Measurements from ENCODE around the gene WDR7. TPM values are rescaled to one million over a fixed set of nuclear protein-coding genes. Genes with fewer than 3 reads are reported as not detected.

The WDR7 gene
- total RNA-seq, 2 donors from 2014 or later: 22.3 to 24.0 TPM

DNA sequence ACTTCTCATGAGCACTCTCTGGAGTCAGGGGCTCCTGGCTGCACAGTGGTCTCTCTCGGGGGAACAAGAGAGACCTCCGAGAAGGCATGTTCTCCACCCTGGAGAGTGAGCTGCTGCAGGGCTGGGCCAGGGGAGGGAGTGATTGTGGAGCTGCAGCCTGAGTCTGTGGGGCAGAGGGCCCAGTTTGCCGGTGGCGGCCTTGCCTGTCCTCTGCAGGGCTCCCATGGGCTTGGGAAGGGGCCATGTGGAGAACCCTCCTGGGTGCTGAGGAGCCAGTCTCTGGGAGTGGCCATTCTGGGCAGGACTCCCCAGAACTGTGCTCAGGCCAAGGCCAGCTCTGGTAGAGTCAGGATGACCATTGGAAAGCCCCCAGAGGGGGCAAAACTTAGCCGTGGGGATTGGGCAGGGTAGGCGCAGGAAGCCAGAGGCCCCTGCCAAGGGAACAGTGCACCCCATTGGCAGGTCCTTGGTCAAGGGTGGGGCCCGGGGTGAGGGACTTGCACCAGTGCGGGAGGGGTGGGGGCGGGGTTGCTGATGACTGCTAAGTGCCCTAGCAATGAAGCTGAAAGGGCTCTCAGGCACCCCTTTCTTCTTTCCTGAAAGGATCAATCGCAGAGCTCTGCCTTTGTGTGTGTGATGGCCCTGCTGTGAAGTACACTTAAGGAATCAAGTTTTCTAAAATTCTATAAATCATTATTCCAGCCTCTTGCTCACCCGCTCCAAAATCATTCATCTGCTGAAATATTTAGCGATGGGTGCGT is 426.0 kb downstream of the WDR7 start:
- H3K4me3 ChIP-seq: no peak overlapping the region
- H3K4me1 ChIP-seq: no peaks in the 10 kb centered on the region
- H3K27me3 ChIP-seq: no peaks in the 10 kb centered on the region
- H3K9me3 ChIP-seq: no peaks in the 10 kb centered on the region
- DNase-seq (ENCODE audit: low spot score): no peak
- H3K36me3 ChIP-seq: no peaks in the 10 kb centered on the region
- TF ChIP-seq, protein P1, sequence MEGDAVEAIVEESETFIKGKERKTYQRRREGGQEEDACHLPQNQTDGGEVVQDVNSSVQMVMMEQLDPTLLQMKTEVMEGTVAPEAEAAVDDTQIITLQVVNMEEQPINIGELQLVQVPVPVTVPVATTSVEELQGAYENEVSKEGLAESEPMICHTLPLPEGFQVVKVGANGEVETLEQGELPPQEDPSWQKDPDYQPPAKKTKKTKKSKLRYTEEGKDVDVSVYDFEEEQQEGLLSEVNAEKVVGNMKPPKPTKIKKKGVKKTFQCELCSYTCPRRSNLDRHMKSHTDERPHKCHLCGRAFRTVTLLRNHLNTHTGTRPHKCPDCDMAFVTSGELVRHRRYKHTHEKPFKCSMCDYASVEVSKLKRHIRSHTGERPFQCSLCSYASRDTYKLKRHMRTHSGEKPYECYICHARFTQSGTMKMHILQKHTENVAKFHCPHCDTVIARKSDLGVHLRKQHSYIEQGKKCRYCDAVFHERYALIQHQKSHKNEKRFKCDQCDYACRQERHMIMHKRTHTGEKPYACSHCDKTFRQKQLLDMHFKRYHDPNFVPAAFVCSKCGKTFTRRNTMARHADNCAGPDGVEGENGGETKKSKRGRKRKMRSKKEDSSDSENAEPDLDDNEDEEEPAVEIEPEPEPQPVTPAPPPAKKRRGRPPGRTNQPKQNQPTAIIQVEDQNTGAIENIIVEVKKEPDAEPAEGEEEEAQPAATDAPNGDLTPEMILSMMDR (IDR thresholded peaks at IDR 0.05): no peak
- H3K27ac ChIP-seq: no peak overlapping the region

DNA sequence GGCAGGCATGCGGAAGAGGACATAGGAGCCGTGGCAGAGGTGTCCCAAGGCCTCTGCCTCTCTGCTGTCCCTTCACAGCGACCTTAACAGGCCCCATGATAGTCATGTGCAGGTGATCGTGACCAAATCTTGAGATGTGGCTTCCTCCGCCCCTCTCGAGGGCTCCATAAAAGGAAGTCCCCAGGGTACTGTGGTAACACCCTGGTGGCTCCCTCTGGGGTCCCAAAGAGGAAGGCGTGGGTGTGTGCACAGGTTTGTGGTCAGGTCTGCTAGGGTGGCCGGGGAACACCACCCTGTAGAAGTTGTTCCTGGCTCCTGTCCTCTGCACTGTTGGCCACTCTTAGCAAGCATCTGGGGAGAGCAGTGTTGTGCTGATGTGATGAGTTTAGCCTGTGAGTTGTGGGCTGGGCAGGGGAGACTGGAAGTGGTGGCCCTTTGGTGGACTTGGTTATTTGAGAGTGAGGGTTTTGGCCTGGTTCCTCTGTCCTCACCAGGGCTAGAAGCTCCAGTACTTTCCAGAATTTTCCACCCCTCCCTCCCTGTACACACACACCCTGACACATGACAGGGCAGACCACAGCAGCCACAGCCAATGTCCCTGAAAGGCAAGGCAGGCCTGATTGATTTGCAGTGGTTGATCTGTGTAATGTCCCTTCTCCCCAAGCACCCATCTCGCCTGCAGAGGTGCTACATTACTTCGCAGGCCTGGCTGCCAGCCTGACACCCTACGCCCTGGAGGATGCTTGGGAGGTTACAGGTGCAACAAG is 426.8 kb downstream of the WDR7 start:
- TF ChIP-seq, protein P1 (IDR thresholded peaks at IDR 0.05): no peak
- H3K4me1 ChIP-seq: no peaks in the 10 kb centered on the region
- no peaks in the 10 kb centered on the region for H3K36me3 ChIP-seq
- no peak for DNase-seq (ENCODE audit: low spot score)
- no peak overlapping the region for H3K4me3 ChIP-seq
- H3K27ac ChIP-seq: no peak overlapping the region
- no peaks in the 10 kb centered on the region for H3K9me3 ChIP-seq
- H3K27me3 ChIP-seq: no peaks in the 10 kb centered on the region

DNA sequence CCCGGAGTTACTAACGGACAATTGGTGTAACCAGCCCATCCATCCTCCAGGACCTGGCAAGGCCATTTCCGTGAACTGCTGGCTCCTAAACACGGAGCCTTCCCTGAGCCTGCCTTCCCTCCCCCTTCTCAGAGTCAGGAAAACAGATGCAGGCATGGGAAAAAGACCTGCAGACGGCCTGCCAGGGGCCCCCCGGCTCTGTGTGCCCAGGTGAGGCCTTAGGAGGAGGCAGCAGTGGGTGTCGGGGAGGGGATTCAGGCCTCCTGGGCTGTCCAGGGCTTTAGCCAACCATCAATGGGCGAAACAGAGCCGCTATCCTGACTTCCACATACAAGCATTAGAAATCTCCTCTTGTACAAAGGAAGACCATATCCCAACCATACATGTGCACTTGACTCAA is 427.5 kb downstream of the WDR7 start:
- TF ChIP-seq, protein P1 (IDR thresholded peaks at IDR 0.05): no peak
- no peaks in the 10 kb centered on the region for H3K27me3 ChIP-seq
- no peaks in the 10 kb centered on the region for H3K9me3 ChIP-seq

DNA sequence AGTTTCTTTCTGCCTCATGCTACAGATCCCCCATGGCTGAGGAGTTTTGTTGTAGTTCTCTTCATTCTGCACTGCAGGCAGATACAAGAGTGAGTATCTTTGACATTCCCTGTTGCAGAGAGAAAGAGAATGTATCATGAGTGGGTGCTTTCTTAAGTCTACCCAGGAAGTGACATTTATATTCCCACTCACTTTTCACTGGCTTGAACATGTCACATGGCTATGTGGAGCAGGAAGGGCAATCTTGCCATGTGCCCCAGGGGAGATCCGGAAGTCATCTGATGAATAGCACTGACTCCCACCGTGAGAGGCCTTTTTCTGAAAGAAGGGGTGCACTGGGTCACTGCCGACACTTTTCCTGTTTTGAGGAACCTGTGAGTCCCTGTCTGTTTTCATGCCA is 429.3 kb downstream of the WDR7 start:
- Histone ChIP-seq H3K4me3 (no peak overlapping the region), H3K36me3 (no peaks in the 10 kb centered on the region), H3K27ac (no peak overlapping the region), H3K27me3 (no peaks in the 10 kb centered on the region), H3K4me1 (no peaks in the 10 kb centered on the region), H3K9me3 (no peaks in the 10 kb centered on the region)
- TF ChIP-seq, protein P1 (IDR thresholded peaks at IDR 0.05): no peak
- DNase-seq (ENCODE audit: low spot score): no peak

More for the DNA sequence above, 427.5 kb downstream of the WDR7 start:
- Histone ChIP-seq H3K36me3 (no peaks in the 10 kb centered on the region), H3K4me1 (no peaks in the 10 kb centered on the region), H3K4me3 (no peak overlapping the region), H3K27ac (no peak overlapping the region)
- DNase-seq (ENCODE audit: low spot score): no peak

DNA sequence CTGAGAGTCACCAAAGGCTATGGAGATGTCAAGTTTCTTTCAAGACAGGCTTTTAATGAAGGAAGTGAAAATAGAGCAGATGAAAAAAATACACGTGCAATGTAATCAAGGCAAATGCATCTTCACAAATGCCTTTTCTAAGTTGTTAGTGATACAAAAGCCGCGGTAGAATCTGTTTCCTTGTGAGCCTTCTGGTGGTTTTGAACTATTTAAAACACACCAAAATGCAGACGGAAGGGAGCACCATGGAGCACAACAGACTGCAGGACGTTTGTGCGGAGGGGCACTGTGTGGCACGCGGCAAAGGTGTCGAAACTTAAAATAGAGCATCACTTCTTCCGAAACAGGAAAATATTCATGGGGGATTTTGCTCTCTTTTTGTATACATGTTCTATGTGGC is 430.7 kb downstream of the WDR7 start:
- DNase-seq (ENCODE audit: low spot score): no peak
- no peak overlapping the region for H3K27ac ChIP-seq
- no peaks in the 10 kb centered on the region for H3K9me3 ChIP-seq
- H3K36me3 ChIP-seq: no peaks in the 10 kb centered on the region
- TF ChIP-seq, protein P1 (IDR thresholded peaks at IDR 0.05): no peak
- H3K4me3 ChIP-seq: no peak overlapping the region
- no peaks in the 10 kb centered on the region for H3K4me1 ChIP-seq
- H3K27me3 ChIP-seq: no peaks in the 10 kb centered on the region

Measured in right atrium auricular region (tissue), 2 donors.